Stimulated activated naive CD8-positive, alpha-beta T cell treated with anti-CD3 and anti-CD28 coated beads, Interleukin-15, Interleukin-2, amounts not matched to agents 100 U/mL and 50 U/mL, for 24 hours (primary cell): ENCODE results near the gene TRPV4.

Experiments used
- ATAC-seq: fragments of 150-1000 bp; cut with Tn5 transposase; one replicate; pipeline ENCODE4 v1.10.0; 2021
- DNase-seq: peaks from one replicate; pipeline ENCODE4 v3.0.0; 2021

Gene TRPV4

GRCh38 chr12:109804820-109805761 is 28.1 kb downstream of the TRPV4 start:
- ATAC-seq (peak; percentile 69), DNase-seq (peak; percentile 72)

DNA sequence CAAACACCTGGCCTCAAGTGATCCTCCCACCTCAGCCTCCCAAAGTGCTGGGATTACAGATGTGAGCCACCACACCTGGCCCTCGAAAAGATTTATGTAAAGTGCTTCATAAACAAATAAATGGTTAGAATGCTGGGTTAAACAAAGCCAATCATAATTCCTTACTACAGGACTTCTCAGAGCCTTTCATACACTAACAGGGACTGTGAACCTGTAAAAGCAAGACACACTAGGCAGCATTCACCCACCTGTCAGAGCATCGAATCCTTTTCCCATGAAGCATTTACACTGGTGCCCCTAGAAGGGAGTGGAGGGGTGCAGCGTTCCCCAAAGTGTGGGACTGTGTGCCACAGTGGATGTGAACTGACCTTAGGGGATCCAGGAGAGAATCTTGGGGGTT is 29.5 kb downstream of the TRPV4 start:
- no peak for DNase-seq
- ATAC-seq, result no peak

- ATAC-seq (no peak), DNase-seq (no peak)
Observed at GRCh38 chr12:109802828-109803227, 30.4 kb downstream of the TRPV4 start.

GRCh38 chr12:109800536-109800935 is 32.7 kb downstream of the TRPV4 start:
- DNase-seq (no peak), ATAC-seq (no peak)

GRCh38 chr12:109798691-109799090 is 34.5 kb downstream of the TRPV4 start:
- DNase-seq (no peak), ATAC-seq (no peak)

GRCh38 chr12:109797905-109798669 is 35.1 kb downstream of the TRPV4 start:
- no peak for ATAC-seq

GRCh38 chr12:109796057-109796456 is 37.1 kb downstream of the TRPV4 start:
- ATAC-seq (no peak), DNase-seq (no peak)

More at GRCh38 chr12:109797905-109798669, 35.1 kb downstream of the TRPV4 start:
- peak; percentile 11 for DNase-seq

- ATAC-seq, result no peak
- DNase-seq, result no peak
Observed at GRCh38 chr12:109795023-109795422, 38.2 kb downstream of the TRPV4 start.

DNA sequence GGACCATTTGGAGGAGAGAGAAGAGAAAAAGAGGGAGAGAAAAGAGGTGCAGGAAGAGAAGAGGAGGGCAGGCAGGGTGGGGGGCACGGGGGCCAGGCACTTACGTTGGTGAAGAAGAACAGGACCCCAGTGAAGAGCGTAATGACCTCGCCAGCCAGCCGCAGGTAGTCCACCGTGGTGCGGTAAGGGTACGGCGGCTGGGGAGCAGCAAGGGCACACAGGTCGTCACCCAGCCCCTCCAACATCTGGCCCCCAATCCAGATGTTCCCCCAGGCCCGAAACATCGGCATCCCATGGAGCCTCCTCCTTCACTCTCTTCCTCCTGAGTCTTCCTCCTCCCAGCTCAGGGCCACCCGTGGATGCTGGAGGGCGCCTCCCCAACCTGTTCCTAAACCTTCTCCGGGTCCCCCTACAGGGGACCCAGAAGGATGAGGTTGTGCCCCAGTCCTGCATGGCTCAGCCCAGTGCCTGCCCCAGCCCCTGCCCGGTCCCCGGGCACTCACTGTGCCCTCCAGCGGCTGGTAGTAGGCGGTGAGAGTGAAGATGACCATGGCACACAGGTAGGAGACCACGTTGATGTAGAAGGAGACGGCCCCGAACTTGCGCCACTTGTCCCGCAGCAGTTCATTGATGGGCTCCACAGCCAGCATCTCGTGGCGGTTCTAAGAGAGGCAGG is 39.2 kb downstream of the TRPV4 start:
- ATAC-seq, result no peak

GRCh38 chr12:109793411-109793810 is 39.8 kb downstream of the TRPV4 start:
- no peak for ATAC-seq
- no peak for DNase-seq

More for the DNA sequence above, 39.2 kb downstream of the TRPV4 start:
- DNase-seq, result no peak

DNA sequence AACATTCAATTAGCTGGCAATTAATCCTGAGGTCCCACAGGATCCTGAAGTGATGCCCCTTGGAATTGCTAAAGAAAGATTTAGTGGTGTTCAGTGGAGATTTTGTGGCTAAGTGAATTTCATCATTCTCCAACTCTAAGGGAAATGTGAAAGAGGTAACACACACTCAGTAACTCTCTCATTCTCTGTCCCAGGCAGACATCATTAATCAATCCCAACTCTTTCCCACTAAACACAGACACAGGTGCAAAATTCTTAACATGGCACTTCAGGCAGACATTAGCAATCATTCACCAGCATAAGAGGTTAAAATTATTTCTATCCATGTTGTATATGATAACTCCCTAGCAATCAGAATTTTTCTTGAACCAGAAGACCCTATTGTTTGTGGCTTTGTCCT is 40.2 kb downstream of the TRPV4 start:
- DNase-seq (no peak), ATAC-seq (no peak)

GRCh38 chr12:109789526-109790048 is 43.6 kb downstream of the TRPV4 start:
- no peak for ATAC-seq

DNA sequence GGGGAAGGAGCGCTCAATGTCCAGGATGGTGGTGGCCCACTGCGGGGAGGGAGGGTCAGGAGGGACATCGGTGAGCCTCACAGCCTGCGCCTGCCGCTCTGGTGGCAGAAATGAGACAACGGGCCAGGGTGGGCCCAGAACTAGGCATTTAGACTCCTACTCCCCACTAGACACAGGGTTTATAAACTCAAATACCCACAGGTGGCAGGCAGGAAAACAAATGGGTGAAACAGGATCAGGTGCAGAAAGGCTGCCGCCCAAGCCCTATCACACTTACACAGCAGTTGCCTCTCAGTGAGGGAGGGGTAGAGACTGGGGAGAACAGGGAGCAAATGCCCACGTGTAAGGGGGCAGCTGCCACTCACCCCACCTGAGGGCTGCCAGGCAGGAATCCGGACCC is 46.4 kb downstream of the TRPV4 start:
- ATAC-seq, result no peak
- DNase-seq, result no peak

More at GRCh38 chr12:109789526-109790048, 43.6 kb downstream of the TRPV4 start:
- no peak for DNase-seq

GRCh38 chr12:109785854-109786253 is 47.3 kb downstream of the TRPV4 start:
- DNase-seq, result no peak
- ATAC-seq, result no peak

DNA sequence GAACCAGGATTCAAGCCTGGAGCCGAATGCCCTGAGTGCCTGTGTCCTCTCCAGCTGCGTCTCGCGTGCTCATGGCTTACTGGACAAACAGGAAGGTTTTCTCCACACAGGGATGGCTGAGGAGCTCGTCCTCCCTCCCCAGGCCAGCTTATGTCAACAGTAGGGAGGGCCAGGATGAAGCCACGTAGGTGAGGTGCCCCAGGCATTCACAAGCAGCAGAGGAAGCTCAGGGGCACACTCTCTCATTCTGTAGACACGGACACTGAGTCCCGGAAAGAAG is 49.3 kb downstream of the TRPV4 start:
- no peak for ATAC-seq
- DNase-seq, result no peak

DNA sequence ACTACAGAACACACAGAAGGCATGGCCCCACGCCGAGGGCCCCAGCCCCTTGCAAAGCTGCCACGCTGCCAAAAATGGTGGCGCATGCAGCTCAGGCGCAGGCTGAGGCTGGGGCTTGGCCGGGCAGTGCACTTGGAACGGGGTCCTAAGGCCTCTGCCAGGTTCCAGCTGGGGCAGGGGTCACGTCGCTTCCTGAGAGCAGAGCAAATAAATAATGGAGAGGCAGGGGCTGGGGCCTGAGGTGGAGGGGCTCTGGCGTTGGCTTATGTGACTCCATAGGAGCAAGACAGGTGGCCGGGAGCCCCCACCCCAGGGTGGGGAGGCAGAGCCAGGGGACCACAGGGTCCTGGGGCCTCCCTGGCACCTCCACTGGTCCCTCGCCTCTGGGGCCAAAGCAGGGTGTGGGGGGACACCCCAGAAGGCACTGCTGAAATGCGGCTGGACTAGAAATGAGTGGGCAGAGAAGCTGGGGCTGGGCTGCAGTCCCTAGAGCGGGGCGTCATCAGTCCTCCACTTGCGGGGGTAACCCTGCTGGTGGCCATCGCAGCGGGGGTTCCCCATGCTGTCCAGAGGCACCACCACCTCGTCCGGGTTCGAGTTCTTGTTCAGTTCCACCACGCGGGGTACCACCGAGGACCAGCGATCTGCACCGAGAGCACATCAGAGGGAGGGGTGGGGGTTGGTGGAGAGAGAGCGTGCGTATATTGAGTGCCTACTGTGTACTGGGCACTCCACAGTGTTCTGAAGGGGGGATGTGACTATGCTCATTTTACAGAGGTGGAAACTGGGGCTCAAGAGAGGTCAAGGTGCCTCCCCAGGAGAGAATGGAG is 49.8 kb downstream of the TRPV4 start:
- no peak for ATAC-seq
- no peak for DNase-seq

GRCh38 chr12:109782326-109782703 is 50.9 kb downstream of the TRPV4 start:
- ATAC-seq, result peak; percentile 7

GRCh38 chr12:109781668-109782325 is 51.4 kb downstream of the TRPV4 start:
- DNase-seq (no peak), ATAC-seq (no peak)

More at GRCh38 chr12:109782326-109782703, 50.9 kb downstream of the TRPV4 start:
- no peak for DNase-seq

DNA sequence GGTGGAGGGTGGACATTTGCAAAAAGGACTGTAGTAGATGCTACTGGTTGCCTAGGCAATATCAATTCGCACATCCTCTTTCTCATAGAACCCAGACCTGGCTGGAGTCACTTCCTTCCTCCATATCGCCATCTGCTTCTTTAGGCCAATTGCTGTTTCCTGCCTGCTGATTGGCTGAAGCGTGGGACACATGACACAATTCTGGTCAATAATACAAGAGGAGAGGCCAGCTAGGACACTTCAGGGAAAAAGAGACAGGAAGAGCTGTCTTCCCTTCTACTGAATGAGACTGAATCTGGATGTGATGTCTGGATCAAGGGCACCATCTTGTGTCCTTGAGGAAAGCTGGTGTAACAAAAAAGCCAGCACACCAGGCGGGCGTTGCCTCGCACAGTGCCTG is 53.8 kb downstream of the TRPV4 start:
- no peak for DNase-seq

DNA sequence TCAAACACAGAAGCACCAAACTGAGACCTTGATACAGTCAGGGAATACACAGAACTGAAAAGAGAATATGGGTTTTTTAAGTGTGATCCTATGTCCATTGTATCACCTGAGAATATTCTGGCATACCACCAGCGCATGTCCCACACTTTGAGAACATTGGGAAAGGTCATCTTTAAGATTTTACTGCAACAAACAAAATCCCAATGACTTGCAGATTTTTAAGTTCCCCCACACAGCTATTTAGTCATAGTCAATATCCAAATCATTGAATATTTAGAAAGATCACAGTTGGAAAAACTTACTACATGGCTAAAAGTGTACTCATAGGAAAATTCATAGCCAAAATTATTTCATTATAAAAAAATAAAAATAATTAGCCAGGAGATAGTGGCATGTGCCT is 54.5 kb downstream of the TRPV4 start:
- ATAC-seq (no peak), DNase-seq (no peak)

More for the DNA sequence above, 53.8 kb downstream of the TRPV4 start:
- ATAC-seq, result no peak

DNA sequence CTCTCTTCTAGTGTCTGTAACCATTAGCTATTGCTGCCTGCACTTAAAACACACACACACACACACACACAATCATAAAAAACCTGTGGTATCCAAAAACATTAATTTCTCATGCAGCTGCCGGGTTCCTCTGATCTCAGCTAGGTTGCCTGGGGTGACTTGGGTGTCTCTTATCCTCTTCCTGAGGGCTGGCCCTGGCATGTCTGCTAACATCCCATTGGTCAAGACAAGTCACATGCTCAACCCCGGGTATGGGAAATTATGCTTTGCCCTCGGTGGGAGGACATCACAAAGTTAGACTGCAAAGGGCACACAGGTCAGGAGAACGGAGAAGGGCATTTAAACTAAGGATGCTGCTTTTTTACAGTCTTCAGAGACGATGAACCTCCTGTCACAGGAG is 55.7 kb downstream of the TRPV4 start:
- ATAC-seq (peak; percentile 68), DNase-seq (peak; percentile 34)
